HG03064 (cell line): ENCODE results near the gene TRRAP.
"Not testable (repeated sequence)": the region's sequence is repeated elsewhere in the genome, so short reads cannot be mapped to it uniquely, and the experiment has no call there.

Experiments used
- ATAC-seq: cut with Tn5 transposase; IDR thresholded peaks from one replicate; pipeline ENCODE4 v1.9.1; 2021; ENCODE audit warnings: low read depth; ENCODE audit not compliant: unreplicated experiment

TRRAP gene

GRCh38 chr7:98878365-98879197, at the start of gene TRRAP:
TSS of gene TRRAP (plus strand) at chr7:98878532. CDS start at chr7:98881151, 2,619 bp downstream.
- ATAC-seq = peak; percentile 75

GRCh38 chr7:98830972-98831548, 47.3 kb upstream of the TRRAP start:
- no peak for ATAC-seq

- no peak for ATAC-seq
Observed at GRCh38 chr7:98831641-98832221, 46.6 kb upstream of the TRRAP start.

GRCh38 chr7:98833022-98833421, 45.3 kb upstream of the TRRAP start:
- no peak for ATAC-seq

GRCh38 chr7:98834949-98835348, 43.4 kb upstream of the TRRAP start:
- no peak for ATAC-seq

- no peak for ATAC-seq
Observed at GRCh38 chr7:98836811-98837629, 41.3 kb upstream of the TRRAP start.

GRCh38 chr7:98837630-98837972, 40.7 kb upstream of the TRRAP start:
- ATAC-seq = no peak

GRCh38 chr7:98840096-98840495, 38.2 kb upstream of the TRRAP start:
- no peak for ATAC-seq

GRCh38 chr7:98840722-98841121, 37.6 kb upstream of the TRRAP start:
- ATAC-seq = no peak

GRCh38 chr7:98841179-98841997, 36.9 kb upstream of the TRRAP start:
- no peak for ATAC-seq

GRCh38 chr7:98842552-98842951, 35.8 kb upstream of the TRRAP start:
- not testable (repeated sequence) for ATAC-seq

GRCh38 chr7:98848918-98849317, 29.4 kb upstream of the TRRAP start:
- no peak for ATAC-seq

GRCh38 chr7:98852826-98853225, 25.5 kb upstream of the TRRAP start:
- ATAC-seq = no peak

GRCh38 chr7:98855610-98856422, 22.5 kb upstream of the TRRAP start:
- ATAC-seq = no peak

- no peak for ATAC-seq
Observed at GRCh38 chr7:98860071-98860470, 18.3 kb upstream of the TRRAP start.

- no peak for ATAC-seq
Observed at GRCh38 chr7:98862203-98862602, 16.1 kb upstream of the TRRAP start.

- no peak for ATAC-seq
Observed at GRCh38 chr7:98862716-98863420, 15.5 kb upstream of the TRRAP start.

GRCh38 chr7:98863601-98864000, 14.7 kb upstream of the TRRAP start:
- no peak for ATAC-seq
